ENCODE data around the gene WDR3.
A peak's percentile ranks its signal among the peaks of the same experiment; 100 is the strongest.
"Not testable (repeated sequence)": the region's sequence is repeated elsewhere in the genome, so short reads cannot be mapped to it uniquely, and the experiment has no call there.

The WDR3 gene

DNA sequence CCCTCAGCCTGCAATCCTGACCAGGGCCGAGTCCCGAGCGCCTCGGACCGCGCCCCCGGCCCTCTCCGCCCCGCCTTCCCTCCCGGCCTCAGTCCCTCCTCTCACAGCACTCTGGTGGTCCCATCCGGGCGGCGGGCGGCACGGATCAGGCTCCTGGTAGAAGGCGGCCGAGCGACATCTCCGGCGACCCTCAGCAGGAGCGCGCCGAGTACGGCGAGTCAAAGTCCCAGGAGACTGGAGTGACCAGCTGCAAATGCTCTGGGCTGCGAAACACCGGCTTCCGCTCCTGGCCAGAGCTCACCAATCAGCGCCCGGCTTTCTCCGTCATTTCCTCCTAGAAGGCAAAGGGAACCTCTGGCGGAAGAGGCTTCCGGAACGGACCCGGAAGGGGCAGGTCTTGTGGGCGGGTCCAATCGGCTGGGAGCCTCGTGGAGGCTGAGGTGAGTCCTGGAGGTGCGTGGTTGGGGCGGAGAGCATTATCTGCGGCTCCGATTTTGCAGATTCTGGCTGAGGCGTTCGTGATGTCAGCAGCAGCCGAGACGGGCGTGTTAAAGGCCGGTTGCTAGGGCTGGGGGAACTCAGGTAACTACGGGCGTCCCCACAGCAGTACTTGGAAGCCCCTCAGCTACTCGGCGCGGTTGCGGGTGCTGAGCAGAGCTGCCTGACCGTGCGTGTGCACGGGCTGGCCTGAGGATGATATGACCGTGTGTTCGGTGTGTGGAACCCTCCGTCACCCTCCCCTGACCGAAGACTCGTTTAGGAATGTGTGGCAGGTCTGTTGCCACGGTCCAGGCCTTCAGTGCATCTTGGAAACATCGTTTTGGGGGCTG is at the start of gene WDR3, which contains the start of gene GDAP2:
WDR3 (plus strand) TSS at position 397 of the 830 bp plus-strand sequence. CDS start 3,581 bp downstream, outside the sequence.
GDAP2 (minus strand) TSS at position 279 of the 830 bp plus-strand sequence. CDS start 9,264 bp downstream, outside the sequence.
- peak; percentile 94 to 99 (median 98) for DNase-seq
- intact Hi-C loops (cut with DNase I): no loop called here

DNA sequence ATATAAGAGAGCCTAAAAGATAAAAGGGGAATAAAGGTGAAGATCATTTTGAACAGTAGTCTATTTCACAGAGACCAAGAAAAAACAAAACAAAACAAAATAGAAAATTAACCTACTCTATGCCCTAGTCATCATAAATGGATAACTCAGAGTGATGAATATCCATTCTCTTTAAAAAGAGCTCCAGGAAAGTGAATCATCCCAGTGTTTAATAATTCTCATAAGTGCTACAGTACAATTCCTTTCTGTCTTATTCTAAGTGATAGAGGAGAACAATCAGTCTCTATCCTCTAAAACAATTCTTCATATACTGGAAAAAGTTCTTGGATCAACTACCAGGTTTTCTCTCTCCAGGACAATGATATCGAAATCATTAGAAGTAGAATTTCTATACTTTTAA is 45.9 kb upstream of the WDR3 start:
- intact Hi-C loops (cut with DNase I): no loop called here
- no peak for DNase-seq

DNA sequence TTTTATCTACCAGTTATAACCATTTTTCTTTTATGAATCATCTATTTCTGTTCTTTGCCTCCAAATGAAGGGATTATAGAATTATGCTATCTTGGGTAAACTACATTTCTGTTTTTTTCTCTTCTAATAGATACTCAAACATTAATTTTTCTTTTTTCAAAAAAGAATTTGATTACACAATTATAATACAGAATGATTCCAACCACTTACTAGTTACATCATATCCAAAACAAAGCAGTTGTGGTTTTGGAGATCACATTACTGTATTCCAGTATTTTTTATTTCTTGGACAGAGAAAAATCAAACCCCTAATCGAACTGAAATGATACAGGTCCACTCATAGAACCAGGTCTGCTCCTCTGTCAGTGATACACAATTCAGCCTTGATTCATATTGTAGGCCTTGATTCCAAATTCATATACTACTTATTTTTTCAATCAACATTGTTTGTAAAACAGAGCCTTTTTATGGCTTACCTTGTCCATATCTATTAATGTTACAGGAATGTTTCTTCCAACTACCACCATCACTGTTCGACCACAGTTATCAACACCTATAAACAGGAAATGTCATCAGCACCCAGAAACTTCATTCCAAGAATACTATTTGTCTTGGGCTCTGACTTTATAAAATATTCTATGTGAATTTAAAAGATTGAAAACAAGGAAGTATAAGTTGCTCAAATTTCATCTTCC is 43.3 kb upstream of the WDR3 start:
- intact Hi-C loops (cut with DNase I): no loop called here
- DNase-seq: no peak

DNA sequence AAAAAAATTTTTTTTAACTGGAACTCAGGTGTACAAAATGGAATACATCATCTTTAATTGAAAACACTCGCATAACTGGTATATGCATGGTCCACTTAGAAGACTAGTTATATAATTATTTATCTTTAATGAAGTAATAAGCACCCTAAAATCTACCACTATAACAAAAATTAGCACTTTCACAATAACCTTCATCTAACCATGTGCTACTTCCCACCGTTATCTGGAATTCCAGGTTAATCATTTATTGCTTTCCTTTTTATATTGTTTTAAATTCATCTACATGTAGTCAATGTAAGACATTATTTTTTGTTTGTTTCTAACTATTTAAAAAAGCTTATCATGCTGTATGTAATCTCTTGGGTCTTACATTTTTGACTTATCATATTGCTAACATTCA is 39.1 kb upstream of the WDR3 start:
- intact Hi-C loops (cut with DNase I): loop anchor here (10.0 kb wide), 1 partner anchor 376 kb away; no protein-coding TSS in a partner anchor
- DNase-seq: no peak

DNA sequence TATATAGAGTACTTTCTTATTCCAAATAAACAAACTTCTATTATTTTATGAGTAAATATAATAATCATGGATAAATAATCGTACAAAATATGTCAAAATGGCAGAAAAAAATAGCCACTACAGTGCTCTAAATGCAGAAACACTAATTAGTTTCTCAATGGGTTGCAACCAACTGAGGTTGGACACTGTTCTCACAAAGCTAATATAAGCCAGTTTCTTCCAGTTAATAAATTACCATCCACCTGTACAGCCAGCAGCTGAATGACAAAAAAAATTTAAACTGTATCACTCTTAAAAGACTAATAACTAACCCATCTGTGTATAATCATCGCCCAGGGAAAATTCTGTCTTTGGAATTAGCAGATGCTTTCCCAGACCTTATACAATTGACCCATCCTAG is 37.0 kb upstream of the WDR3 start:
- intact Hi-C loops (cut with DNase I): loop anchor here (10.0 kb wide), 1 partner anchor 378 kb away; no protein-coding TSS in a partner anchor
- no peak for DNase-seq

DNA sequence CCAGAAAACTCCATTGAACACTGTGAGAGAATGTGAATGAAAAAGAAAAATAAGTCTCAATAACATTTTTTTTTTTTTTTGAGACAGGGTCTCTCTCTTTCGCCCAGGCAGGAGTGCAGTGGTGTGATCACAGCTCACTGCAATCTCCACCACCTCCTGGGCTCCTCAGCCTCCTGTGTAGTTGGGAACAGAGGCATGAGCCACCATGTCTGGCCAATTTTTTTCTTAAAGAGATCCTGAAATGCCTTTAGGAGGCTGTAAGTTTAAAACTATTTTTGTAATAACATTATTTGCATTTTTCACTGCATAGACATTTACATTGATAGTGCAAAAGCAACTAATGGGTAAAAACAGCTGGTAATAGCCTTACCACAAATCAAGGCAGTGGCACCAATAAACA is 35.5 kb upstream of the WDR3 start:
- no peak for DNase-seq
- intact Hi-C loops (cut with DNase I): loop anchor here (10.0 kb wide), 1 partner anchor 379 kb away; no protein-coding TSS in a partner anchor

DNA sequence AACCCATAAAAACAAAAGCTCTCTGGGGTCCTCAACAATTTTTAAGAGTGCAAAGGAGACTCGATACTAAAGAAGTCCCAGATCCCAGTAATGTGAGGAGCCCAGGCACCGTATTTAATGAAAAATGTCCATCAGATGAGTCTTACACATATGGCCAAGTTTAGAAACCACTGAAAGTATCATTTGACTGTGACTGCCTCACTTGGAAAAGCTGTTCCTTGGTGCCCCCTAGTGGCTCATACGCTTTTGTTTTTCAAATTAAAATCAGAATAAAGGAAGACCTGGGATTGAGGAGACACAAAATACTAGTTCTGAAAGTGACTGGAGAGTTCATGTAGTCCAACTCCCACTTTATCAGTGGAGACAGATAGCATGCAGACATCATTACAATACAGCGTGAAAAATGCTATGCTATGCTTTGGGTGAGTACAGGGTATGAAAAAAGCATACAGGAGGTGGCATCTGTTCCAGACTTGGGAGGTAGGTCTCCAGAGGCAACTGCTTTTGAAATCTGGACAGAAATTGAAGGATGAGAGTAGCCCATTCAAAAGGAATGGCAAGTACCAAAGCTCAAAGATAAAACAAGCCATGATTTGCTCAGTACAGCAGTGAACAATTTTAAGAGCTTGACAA is 33.9 kb upstream of the WDR3 start:
- DNase-seq: peak in 39 of 42 donors; percentile 8 to 86 (median 57)
- intact Hi-C loops (cut with DNase I): loop anchor here (10.0 kb wide), 1 partner anchor 381 kb away; no protein-coding TSS in a partner anchor

DNA sequence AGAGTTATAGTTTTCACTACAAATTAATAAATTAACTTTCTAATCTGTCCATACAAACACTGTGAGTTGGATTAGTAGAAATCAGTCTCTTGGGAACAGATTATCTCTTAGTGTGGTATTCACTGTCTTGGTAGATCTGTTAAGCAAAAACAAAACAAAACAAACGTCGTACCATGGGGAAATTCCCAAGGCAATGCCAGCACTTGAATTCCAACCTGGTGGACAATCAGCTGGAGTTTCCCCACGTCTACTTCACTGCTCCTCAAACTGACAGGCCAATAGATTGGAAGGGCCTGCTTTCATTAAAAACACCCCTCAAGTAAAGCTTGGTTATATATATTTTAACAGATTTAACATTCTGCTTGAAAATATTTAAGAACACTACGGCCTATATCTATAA is 32.0 kb upstream of the WDR3 start:
- DNase-seq: no peak
- intact Hi-C loops (cut with DNase I): loop anchor here (10.0 kb wide), 1 partner anchor 383 kb away; no protein-coding TSS in a partner anchor

DNA sequence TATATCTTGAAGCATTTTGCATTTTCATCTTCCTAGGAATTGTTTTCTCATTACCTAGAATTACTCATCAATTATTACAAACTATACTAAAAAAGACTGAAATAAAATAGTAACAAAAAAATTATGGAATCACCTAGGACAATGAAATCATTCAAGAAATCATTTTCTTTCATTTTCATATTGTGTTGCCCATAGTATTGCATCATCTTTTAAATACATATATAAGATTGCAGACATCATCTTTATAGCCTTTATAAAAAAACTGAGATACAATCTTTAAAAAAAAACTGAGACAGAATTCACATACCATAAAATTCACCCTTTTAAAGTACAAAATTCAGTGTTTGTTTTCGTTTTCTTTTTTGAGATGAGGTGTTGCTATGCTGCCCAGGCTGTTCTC is 29.7 kb upstream of the WDR3 start:
- no peak for DNase-seq
- intact Hi-C loops (cut with DNase I): loop anchor here (10.0 kb wide), 1 partner anchor 385 kb away; no protein-coding TSS in a partner anchor

DNA sequence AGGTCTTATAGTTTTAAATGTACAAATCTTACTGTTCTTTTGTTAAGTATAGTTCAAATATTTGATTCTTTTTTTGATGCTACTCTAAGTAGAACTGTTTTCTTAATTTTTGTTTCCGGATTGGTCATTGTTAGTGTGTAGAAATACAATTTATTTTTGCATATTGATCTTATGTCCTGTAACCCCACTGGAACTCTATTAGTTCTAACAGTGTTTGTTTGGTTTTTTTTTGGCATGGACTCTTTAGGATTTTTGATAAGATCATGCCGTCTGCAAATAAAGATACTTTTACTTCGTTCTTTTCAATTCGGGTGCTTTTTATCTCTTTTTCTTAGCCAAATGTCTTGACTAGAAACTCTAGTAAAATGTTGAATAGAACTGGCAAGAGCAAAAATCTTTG is 26.6 kb upstream of the WDR3 start:
- intact Hi-C loops (cut with DNase I): no loop called here
- DNase-seq: no peak

DNA sequence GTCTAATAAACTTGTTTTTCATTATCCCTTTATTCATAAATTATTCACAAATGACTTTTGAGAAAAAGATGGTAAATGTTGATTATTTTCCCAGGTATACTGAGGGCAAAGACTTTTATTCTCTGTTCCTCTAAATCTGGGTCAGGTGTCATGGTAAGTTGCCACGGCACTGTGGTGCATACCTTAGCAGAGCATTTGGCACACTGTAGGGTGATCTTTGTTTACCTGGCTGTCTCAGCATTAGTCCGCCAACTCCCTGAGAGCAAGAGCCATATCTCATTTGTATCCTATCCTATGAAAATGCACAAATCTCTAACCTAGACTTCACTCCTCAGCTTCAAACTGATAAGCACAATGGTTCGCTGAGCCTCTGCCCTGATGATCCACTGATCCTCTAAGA is 25.1 kb upstream of the WDR3 start:
- intact Hi-C loops (cut with DNase I): no loop called here
- DNase-seq: no peak

DNA sequence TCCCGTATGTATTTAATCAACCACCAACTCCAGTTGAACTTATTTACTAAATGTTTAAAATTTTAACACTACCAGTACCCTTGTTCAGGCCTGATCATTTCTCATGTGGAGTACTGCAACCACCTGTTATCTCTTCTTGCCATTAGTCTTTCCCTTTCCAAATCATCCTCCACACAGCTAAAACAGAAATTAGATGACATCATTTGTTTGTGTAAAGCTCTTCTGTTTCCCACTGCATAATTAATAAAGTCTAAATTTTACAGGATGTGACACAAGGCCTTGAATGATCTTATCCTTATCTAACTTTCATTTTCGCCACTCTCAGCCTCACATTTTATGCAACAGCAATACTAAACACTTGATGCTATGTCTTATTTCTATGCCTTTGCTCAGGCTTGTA is 24.5 kb upstream of the WDR3 start:
- DNase-seq: no peak
- intact Hi-C loops (cut with DNase I): no loop called here

DNA sequence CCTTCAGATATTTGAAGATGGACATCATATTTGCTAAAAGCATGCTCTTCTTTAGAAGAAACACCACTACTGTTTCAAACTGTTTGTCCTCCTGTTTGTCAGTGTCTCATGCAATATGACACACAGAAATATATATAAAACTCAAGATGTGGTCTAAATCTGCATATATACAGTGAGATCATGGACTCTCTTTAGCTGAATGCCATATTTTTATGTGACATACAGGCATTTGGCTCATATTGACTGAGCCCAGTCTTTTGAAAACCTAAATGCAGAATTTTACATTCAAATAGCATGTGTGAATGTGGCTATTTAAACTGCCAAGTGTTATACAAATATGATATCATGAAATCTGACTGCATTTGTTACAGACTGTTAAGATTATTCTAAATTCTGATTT is 18.5 kb upstream of the WDR3 start:
- intact Hi-C loops (cut with DNase I): no loop called here

DNA sequence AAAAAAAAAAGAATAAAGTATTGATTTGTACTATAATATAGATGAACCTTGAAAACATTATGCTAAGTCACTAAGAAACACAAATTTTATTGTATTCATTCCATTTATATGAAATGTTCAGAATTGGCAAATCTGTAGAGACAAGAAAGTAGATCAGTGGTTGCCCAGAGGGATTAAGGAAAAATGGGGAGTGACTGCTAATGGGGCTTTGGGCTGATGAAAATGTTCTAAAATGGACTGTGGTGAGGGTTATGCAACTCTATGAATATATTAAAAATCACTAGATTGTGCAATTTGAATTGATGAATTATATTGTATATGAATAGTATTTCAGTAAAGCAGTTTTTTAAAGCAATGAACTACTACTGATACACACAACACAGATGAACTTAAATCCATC is 10.2 kb upstream of the WDR3 start:
- DNase-seq: no peak
- intact Hi-C loops (cut with DNase I): no loop called here

More for the DNA sequence above, 18.5 kb upstream of the WDR3 start:
- no peak for DNase-seq

DNA sequence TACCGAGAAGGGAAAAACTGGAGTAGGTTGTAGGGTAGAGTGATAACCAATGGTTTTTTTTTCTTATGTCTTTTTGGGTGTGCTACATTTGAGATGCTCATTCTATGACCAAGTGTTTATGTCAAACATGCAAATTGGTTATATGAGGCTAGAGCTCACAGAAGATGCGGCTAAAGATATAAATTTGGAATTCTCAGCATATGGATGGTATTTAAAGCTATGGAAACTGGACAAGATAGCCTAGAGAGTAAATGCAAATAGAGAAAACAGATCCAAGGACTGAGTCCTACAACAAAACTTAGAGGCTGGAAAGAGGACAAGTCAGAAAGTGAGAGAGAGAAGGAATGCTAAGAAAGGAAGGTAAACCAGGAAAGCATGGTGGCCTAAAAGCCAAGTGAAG is 7.5 kb upstream of the WDR3 start:
- DNase-seq: no peak
- intact Hi-C loops (cut with DNase I): no loop called here

DNA sequence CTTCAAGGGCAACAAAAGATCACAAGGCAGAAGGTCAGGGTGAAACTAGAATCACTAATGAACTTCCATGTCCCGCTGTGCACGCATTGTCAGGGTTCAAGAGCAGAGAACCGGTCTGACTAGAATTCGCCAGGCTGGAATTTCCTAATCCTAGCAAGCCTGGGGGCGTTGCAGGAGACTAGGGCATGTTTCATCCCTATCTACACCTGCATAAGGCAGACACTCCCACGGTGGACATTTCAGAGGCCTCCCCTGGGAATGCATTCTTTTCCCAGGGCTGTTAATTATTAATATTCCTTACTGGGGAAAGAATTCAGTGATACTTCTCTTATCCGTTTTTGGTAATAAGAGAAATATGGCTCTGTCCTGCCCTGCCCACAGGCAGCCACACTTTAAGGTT is 6.8 kb upstream of the WDR3 start:
- intact Hi-C loops (cut with DNase I); DNase-seq: not testable (repeated sequence)

DNA sequence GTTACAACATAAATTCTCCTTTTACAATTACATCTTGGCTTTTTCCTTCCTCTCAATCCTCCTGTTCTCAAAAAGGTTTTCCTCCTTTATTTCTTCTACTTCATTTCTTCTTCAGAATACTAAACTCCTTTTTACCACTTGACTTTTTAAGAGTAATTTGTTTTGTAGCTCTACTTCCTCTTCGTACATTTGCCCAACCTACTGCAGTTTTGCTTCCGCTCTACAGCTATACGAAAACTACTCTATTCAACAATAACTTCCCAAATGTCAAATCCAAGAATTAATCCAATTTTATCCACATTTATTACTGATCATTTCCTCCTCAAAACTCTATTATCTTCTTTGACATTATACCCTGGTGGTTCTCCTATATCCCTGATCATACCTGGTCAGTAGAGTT is 3.6 kb upstream of the WDR3 start:
- no peak for DNase-seq
- intact Hi-C loops (cut with DNase I): no loop called here

DNA sequence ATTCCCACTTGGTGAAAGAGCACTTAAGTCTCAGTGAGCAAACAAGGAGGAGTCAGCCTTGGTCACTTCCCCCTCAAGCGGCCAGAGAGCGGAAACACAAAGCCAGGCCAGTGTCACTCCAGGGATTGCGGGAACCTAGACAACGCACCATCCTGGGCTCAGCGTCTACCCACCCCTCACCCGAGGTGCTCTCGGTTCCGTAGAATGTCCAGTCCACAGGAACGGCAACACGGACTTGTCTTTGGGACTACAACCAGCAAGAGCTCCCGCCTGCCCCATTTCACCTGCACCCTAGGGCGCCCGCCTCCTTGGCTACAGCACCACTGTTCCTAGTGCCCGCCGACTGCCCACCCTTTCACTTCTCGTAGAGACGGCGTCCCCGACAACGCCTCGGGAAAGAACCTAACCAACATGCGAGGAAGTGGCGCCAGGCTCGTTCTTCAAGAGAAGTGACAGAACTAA is 627 bp upstream of the WDR3 start:
- intact Hi-C loops (cut with DNase I): no loop called here
- peak in 37 of 42 donors; percentile 3 to 64 (median 37) for DNase-seq

DNA sequence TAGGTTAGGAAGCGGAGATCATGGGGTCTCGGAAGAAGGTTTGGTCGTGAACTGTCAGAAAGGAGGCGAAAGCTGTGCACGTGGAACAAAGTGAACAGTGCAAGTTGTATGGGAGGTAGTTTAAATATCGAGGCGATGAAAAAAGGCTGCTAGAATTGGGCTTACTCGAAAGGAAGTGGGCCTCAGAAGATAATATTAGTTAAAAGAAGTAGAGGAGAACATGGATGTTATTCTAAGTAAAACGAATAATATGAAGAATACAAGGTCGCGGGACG is 571 bp downstream of the WDR3 start:
- DNase-seq: peak in 1 of 42 donors; percentile 21
- intact Hi-C loops (cut with DNase I): no loop called here

DNA sequence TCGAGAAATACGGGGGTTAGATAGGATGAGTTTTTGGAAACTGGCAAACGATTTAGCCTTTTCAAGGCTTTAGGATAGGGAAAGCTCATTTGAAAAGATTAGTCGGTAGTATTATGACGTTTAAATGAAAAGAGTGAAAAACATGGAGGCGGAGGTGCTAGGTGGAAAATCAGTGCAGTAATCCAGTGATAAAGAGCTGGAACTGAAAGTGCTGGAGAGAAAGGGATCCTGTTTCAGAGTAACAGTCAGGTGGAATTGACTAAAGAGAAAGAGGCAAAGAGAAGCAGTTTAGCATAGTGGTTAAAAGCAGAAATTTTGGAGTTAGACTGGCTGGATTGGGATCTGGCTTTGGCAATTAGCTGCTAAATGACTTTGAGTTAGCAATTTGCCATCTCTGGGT is 945 bp downstream of the WDR3 start:
- DNase-seq: peak in 1 of 42 donors; percentile 5
- intact Hi-C loops (cut with DNase I): no loop called here
